SK-N-SH (cell line): ENCODE measurements around the gene UBE2U. TPM values are rescaled to one million over a fixed set of nuclear protein-coding genes. Genes with fewer than 3 reads are reported as not detected.

ENCODE experiments used
- CTCF ChIA-PET: fragments of 300-600, 350-600 bp; formaldehyde crosslinking; extraction: SDS; loops from one replicate; lab custom pipeline; 2021; lab: Yijun Ruan, JAX
- POLR2A ChIA-PET: fragments of 350-600 bp; sonication (Branson Sonifier 250); formaldehyde crosslinking; extraction: SDS; loops from one replicate; lab custom pipeline; 2020; ENCODE audit warnings: antibody characterized with exemption, inconsistent platforms; lab: Yijun Ruan, JAX
- DNase-seq: peaks from one replicate; pipeline ENCODE4 v3.0.0; 2012
- H2AFZ ChIP-seq: fragments of 200-600 bp; sonication (generic); 2 replicates; pipeline ENCODE4 v1.8.1; 2016; ENCODE audit warnings: antibody characterized with exemption, mild to moderate bottlenecking, low read depth
- H3F3A ChIP-seq: fragments of 200-600 bp; sonication (generic); replicated peaks from 2 replicates; pipeline ENCODE3; 2016; ENCODE audit warnings: antibody characterized with exemption, mild to moderate bottlenecking; ENCODE audit not compliant: insufficient read depth
- H3K27ac ChIP-seq, 2 experiments: fragments of 200-500 bp in 1 of 2; fragments of 200-600 bp in 1 of 2; sonication (Bioruptor generic) in 1 of 2; sonication (generic), shearing (Covaris generic) in 1 of 2; 2 replicates each; pipeline versions ENCODE4 v1.5.1 to v1.6.1; 2014 to 2016; ENCODE audit warnings: low read depth in 2 of 2, inconsistent platforms in 1 of 2, low read length in 1 of 2, mild to moderate bottlenecking in 1 of 2, mixed read lengths in 1 of 2
- H3K27me3 ChIP-seq: fragments of 200-600 bp; sonication (generic), shearing (Covaris generic); 2 replicates; pipeline ENCODE4 v1.6.1; 2016; ENCODE audit warnings: mixed run types; ENCODE audit not compliant: insufficient read depth
- H3K36me3 ChIP-seq, 2 experiments: fragments of 200-500 bp in 1 of 2; fragments of 200-600 bp in 1 of 2; sonication (Bioruptor generic) in 1 of 2; sonication (generic) in 1 of 2; replicated peaks in 1 of 2; 2 replicates each; pipeline versions ENCODE3 to v1.5.1; 2014 to 2016; ENCODE audit warnings: low read length in 1 of 2, mild to moderate bottlenecking in 1 of 2; ENCODE audit not compliant: insufficient read depth in 2 of 2, control insufficient read depth in 1 of 2
- H3K4me1 ChIP-seq, 2 experiments: fragments of 200-500 bp in 1 of 2; fragments of 200-600 bp in 1 of 2; sonication (Bioruptor generic) in 1 of 2; sonication (generic), shearing (Covaris generic) in 1 of 2; 2 replicates each; pipeline versions ENCODE4 v1.5.1 to v1.6.1; 2014 to 2016; ENCODE audit warnings: low read depth in 1 of 2, low read length in 1 of 2, mixed run types in 1 of 2; ENCODE audit not compliant: insufficient read depth in 2 of 2, control insufficient read depth in 1 of 2
- H3K4me2 ChIP-seq: fragments of 200-600 bp; sonication (generic), shearing (Covaris generic); 2 replicates; pipeline ENCODE4 v1.6.1; 2017; ENCODE audit warnings: mixed run types
- H3K4me3 ChIP-seq, 2 experiments: fragments of 200-500 bp in 1 of 2; fragments of 200-600 bp in 1 of 2; sonication (Bioruptor generic) in 1 of 2; sonication (generic), shearing (Covaris generic) in 1 of 2; 2 replicates each; pipeline versions ENCODE4 v1.5.1 to v1.8.1; 2014 to 2016; ENCODE audit warnings: low read depth in 2 of 2, inconsistent platforms in 1 of 2, low read length in 1 of 2, mild to moderate bottlenecking in 1 of 2, mixed read lengths in 1 of 2, moderate library complexity in 1 of 2
- H3K79me2 ChIP-seq: fragments of 200-600 bp; sonication (generic); 2 replicates; pipeline ENCODE4 v1.8.1; 2017; ENCODE audit warnings: mild to moderate bottlenecking; ENCODE audit not compliant: insufficient read depth
- H3K9ac ChIP-seq: fragments of 200-600 bp; sonication (generic); 2 replicates; pipeline ENCODE4 v1.6.1; 2017; ENCODE audit warnings: mixed run types
- H3K9me2 ChIP-seq: fragments of 200-600 bp; sonication (generic); 2 replicates; pipeline ENCODE4 v1.6.1; 2017; ENCODE audit warnings: mixed run types
- H3K9me3 ChIP-seq: fragments of 200-600 bp; sonication (generic); 2 replicates; pipeline ENCODE4 v1.6.1; 2017; ENCODE audit warnings: mixed run types, mild to moderate bottlenecking, moderate library complexity
- H4K20me1 ChIP-seq: fragments of 200-600 bp; sonication (generic); 2 replicates; pipeline ENCODE4 v1.6.1; 2017; ENCODE audit warnings: mild to moderate bottlenecking, mixed run types; ENCODE audit not compliant: insufficient read depth
- ELF1 ChIP-seq: IDR thresholded peaks from 2 replicates; pipeline ENCODE4 v1.4.0; 2012
- EP300 ChIP-seq, 2 experiments: IDR thresholded peaks; 2 replicates each; pipeline versions ENCODE4 v1.4.0 to v1.6.1; 2012; ENCODE audit warnings: borderline replicate concordance in 1 of 2, low read depth in 1 of 2, low read length in 1 of 2
- EZH2phosphoT487 ChIP-seq: fragments of 200-600 bp; sonication (generic); IDR thresholded peaks from 2 replicates; pipeline ENCODE4 v1.6.1; 2017; ENCODE audit warnings: low read depth, mixed run types, mild to moderate bottlenecking, antibody characterized with exemption, moderate library complexity, borderline replicate concordance
- FOXJ3 ChIP-seq: sonication (generic); formaldehyde crosslinking; IDR thresholded peaks from 2 replicates; pipeline ENCODE4 v1.5.1; 2020; ENCODE audit warnings: mild to moderate bottlenecking, missing genetic modification reagents
- GATA2 ChIP-seq: sonication (generic); formaldehyde crosslinking; IDR thresholded peaks from 2 replicates; pipeline ENCODE4 v1.5.0; 2020; ENCODE audit warnings: mild to moderate bottlenecking, missing genetic modification reagents
- MAX ChIP-seq: IDR thresholded peaks from 2 replicates; pipeline ENCODE4 v1.4.0; 2012; ENCODE audit warnings: low read depth
- MEF2A ChIP-seq: IDR thresholded peaks from 2 replicates; pipeline ENCODE4 v1.4.0; 2012; ENCODE audit warnings: low read depth, borderline replicate concordance
- MXI1 ChIP-seq: IDR thresholded peaks from 2 replicates; pipeline ENCODE4 v1.6.1; 2012; ENCODE audit warnings: mild to moderate bottlenecking, low read depth, low read length, improper control_type of control experiment
- NFIC ChIP-seq: IDR thresholded peaks from 2 replicates; pipeline ENCODE4 v1.4.0; 2012; ENCODE audit warnings: borderline replicate concordance
- PBX3 ChIP-seq: IDR thresholded peaks from 2 replicates; pipeline ENCODE4; 2012
- RAD21 ChIP-seq: IDR thresholded peaks from 2 replicates; pipeline ENCODE4 v1.6.1; 2012; ENCODE audit warnings: mild to moderate bottlenecking, low read length
- SMC3 ChIP-seq: IDR thresholded peaks from 2 replicates; pipeline ENCODE4 v1.6.1; 2012; ENCODE audit warnings: low read depth, low read length, improper control_type of control experiment
- TCF12 ChIP-seq: IDR thresholded peaks from 2 replicates; pipeline ENCODE4 v1.4.0; 2012
- TEAD4 ChIP-seq: IDR thresholded peaks from 2 replicates; pipeline ENCODE4 v1.4.0; 2012; ENCODE audit warnings: mild to moderate bottlenecking, borderline replicate concordance; ENCODE audit not compliant: insufficient read depth
- YY1 ChIP-seq: IDR thresholded peaks from 2 replicates; pipeline ENCODE4 v1.4.0; 2012; ENCODE audit warnings: low read depth, mild to moderate bottlenecking
- ZBTB33 ChIP-seq: IDR thresholded peaks from 2 replicates; pipeline ENCODE4 v1.4.0; 2012; ENCODE audit warnings: low read depth, borderline replicate concordance
- WGBS: methylation state at CpG from one replicate; pipeline ENCODE4 v1.1.6; 2017; ENCODE audit warnings: low lambda C conversion rate; 5-methylcytosine and 5-hydroxymethylcytosine counted together
- polyA plus RNA-seq, 3 experiments: library from polyadenylated mRNA; depleted of rRNA; stranded (reverse); fragments of >200 nt; gene quantifications; 2 replicates each; pipeline ENCODE4 v1.2.3, GENCODE V29; 2012
- TF ChIP-seq, protein P1 (sequence below): IDR thresholded peaks from 2 replicates; pipeline ENCODE4 v1.4.0; 2012; ENCODE audit warnings: low read depth, borderline replicate concordance
- TF ChIP-seq, protein P2 (sequence below): fragments of 200-600 bp; sonication (generic); IDR thresholded peaks from 2 replicates; pipeline ENCODE4 v1.6.1; 2017; ENCODE audit warnings: antibody characterized with exemption, mild to moderate bottlenecking, moderate library complexity
- TF ChIP-seq, protein P3 (sequence below): fragments of 150-350 bp; IDR thresholded peaks from 2 replicates; pipeline ENCODE4 v1.6.1; 2016; ENCODE audit warnings: mild to moderate bottlenecking, low read depth, low read length

Gene UBE2U
- polyA plus RNA-seq, 1 of the 3 experiments (the other 2 are of a cell fraction), result not detected

DNA sequence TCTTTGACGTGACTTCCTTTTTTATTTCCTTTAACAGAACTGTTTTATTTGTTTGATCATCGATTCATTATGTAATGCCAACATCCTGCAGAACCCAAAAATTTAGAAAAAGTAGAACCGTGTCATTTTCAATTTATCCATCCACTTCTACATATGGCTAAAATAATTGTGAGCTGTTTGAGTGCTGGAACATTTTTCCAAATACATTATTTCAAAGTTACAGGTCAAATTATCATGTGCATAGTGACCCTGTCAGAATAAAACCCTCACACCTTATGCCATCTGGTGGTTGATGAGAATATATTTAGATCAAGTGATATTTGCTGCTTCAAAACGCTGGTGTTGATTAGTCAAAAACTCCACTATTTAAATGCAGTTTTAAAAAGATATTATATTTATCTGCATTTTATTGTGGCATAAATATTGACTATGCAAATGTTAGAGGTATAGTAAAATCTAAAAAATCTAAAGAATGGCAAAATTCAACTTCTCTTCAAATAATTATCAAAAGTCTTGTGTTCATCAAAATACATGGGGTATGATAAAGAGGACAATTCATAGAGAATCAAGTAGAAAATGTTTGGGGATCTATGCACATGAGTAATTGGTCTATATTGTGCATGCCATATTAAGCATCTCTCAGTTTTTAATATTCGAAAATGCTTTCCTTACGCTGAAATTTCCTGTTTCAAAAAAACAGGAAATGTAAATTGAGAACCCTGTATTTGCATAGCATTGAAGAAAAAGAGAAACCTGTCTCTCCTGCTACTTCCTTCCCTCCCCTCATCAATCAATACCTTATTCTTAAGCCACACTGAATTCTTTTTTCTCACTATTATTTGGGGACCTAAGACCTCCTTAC lies 39.7 kb downstream of the UBE2U start:
- peak overlapping the region in 1 of 2 experiments; percentile 91; a peak in 2 of 4 replicates for H3K27ac ChIP-seq
- H3F3A ChIP-seq, result no peaks in the 10 kb centered on the region
- 47% methylated on average over 6 of the region's 6 CpGs for WGBS
- H3K79me2 ChIP-seq, result no peaks in the 10 kb centered on the region
- H3K4me1 ChIP-seq, result peaks cover 10 to 22% of the 10 kb centered on the region in 2 experiments; a peak in 3 of 4 replicates
- ChIA-PET CTCF (interaction anchor here (0.6 to 4.8 kb wide), 61 partner anchors 9 to 1409 kb away, joined by 3 to 71 read pairs (median 4); partner anchors contain the start of gene ROR1), POLR2A (interaction anchor here (1.0 to 1.5 kb wide), 4 partner anchors 8 to 569 kb away, joined by 3 to 4 read pairs (median 4); no protein-coding TSS in a partner anchor)
- no peaks in the 10 kb centered on the region for H3K9me3 ChIP-seq
- DNase-seq, result peak; percentile 41
- H3K27me3 ChIP-seq, result no peaks in the 10 kb centered on the region
- no peak overlapping the region for H3K9ac ChIP-seq
- no peak overlapping the region for H2AFZ ChIP-seq
- H3K4me3 ChIP-seq, result 0 out of 4 replicates have a peak overlapping the region, but pooled peaks of 1 of the 2 experiments have one; percentile 1
- no peaks in the 10 kb centered on the region for H3K9me2 ChIP-seq
- H3K4me2 ChIP-seq, result no peak overlapping the region
- no peaks in the 10 kb centered on the region for H3K36me3 ChIP-seq
- TF ChIP-seq PBX3, result no peak
- TF ChIP-seq, protein P1, sequence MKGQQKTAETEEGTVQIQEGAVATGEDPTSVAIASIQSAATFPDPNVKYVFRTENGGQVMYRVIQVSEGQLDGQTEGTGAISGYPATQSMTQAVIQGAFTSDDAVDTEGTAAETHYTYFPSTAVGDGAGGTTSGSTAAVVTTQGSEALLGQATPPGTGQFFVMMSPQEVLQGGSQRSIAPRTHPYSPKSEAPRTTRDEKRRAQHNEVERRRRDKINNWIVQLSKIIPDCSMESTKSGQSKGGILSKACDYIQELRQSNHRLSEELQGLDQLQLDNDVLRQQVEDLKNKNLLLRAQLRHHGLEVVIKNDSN, result no peak
- peak; percentile 93 for TF ChIP-seq RAD21
- no peak for TF ChIP-seq ELF1
- TF ChIP-seq GATA2 (CRISPR knock-in tag), result peak; percentile 54; the same call in 1 of the 2 replicates
- no peak for TF ChIP-seq YY1
- TF ChIP-seq, protein P2, sequence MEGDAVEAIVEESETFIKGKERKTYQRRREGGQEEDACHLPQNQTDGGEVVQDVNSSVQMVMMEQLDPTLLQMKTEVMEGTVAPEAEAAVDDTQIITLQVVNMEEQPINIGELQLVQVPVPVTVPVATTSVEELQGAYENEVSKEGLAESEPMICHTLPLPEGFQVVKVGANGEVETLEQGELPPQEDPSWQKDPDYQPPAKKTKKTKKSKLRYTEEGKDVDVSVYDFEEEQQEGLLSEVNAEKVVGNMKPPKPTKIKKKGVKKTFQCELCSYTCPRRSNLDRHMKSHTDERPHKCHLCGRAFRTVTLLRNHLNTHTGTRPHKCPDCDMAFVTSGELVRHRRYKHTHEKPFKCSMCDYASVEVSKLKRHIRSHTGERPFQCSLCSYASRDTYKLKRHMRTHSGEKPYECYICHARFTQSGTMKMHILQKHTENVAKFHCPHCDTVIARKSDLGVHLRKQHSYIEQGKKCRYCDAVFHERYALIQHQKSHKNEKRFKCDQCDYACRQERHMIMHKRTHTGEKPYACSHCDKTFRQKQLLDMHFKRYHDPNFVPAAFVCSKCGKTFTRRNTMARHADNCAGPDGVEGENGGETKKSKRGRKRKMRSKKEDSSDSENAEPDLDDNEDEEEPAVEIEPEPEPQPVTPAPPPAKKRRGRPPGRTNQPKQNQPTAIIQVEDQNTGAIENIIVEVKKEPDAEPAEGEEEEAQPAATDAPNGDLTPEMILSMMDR, result peak; percentile 72
- no peak for TF ChIP-seq TEAD4
- no peak for TF ChIP-seq MEF2A
- no peak for TF ChIP-seq FOXJ3 (CRISPR knock-in tag)
- TF ChIP-seq EZH2phosphoT487, result no peak
- TF ChIP-seq MAX, result no peak
- TF ChIP-seq, protein P3, sequence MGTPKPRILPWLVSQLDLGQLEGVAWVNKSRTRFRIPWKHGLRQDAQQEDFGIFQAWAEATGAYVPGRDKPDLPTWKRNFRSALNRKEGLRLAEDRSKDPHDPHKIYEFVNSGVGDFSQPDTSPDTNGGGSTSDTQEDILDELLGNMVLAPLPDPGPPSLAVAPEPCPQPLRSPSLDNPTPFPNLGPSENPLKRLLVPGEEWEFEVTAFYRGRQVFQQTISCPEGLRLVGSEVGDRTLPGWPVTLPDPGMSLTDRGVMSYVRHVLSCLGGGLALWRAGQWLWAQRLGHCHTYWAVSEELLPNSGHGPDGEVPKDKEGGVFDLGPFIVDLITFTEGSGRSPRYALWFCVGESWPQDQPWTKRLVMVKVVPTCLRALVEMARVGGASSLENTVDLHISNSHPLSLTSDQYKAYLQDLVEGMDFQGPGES, result 0 out of 2 replicates have a peak, but pooled peaks have one; percentile 9
- peak; percentile 86 for TF ChIP-seq SMC3
- TF ChIP-seq EP300 (IDR thresholded peaks at IDR 0.05; ENCODE audit: borderline replicate concordance in 1 of 2, low read depth in 1 of 2, low read length in 1 of 2), result no peak
- TF ChIP-seq ZBTB33, result no peak
- 0 out of 2 replicates have a peak, but pooled peaks have one; percentile 52 for TF ChIP-seq MXI1
- no peak for TF ChIP-seq TCF12
- TF ChIP-seq NFIC, result no peak
- no peaks in the 10 kb centered on the region for H4K20me1 ChIP-seq
